ENCODE data around the gene DGKI.

DGKI gene

DNA sequence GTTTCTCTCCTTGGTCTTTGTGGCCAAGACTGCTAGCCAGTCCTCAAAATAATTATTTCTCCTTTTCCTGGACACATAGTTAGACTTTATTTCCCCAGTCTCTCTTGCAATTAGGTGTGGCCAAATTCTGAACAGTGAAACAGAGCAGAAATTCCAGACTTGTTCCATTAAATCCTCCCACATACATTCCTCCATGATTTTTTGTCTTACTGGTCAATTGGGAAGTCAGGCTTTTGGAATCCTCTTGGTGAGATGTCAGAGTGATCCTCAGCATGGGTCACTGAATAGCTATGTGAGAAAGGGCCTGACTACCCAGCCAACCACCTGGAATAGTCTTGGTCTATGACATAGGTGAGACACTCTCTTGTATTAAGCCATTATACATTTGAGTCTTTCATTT lies 164.2 kb downstream of the DGKI start:
- no peak for ATAC-seq

DNA sequence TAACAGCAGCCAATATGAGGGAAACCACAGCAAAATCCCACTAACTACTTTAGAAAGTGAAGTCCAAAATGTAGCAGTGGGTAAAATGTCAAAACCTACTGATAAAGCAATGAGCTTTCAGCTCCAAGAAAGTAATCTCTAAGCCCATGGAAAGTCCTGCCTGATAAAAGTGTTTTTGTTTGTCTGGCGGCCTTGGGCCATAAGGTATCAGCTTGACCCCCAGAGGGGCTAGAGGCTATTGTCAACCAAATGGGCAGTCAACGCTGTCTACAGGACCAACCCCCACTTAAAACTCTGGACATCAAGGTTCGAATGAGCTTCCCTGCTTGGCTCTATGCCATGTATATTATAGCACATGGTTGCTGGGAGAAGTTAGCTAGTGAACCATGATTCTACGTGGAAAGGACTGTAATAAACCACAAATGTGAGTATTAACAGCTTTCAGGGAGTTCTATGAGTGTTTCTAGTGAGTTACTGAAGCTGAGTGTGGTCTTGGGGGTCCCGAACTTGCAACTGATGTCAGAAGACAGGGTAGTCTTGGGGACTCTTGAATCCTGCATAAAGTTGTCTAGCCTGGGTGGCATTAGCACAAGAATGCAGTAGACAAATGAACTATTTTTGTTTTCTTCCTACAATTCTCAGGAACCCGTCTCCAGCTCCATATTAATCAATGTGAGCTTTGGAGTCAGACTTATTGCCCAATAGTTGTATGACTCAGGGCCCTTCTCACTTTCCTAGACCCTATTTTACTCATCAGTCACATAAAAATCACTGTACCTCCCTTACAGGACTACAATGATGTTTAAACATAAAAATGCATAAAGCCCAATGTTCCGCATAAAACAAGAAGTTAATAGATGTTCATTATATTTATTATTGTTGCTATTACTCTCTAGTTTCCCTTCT lies 164.9 kb downstream of the DGKI start:
- no peak for ATAC-seq

DNA sequence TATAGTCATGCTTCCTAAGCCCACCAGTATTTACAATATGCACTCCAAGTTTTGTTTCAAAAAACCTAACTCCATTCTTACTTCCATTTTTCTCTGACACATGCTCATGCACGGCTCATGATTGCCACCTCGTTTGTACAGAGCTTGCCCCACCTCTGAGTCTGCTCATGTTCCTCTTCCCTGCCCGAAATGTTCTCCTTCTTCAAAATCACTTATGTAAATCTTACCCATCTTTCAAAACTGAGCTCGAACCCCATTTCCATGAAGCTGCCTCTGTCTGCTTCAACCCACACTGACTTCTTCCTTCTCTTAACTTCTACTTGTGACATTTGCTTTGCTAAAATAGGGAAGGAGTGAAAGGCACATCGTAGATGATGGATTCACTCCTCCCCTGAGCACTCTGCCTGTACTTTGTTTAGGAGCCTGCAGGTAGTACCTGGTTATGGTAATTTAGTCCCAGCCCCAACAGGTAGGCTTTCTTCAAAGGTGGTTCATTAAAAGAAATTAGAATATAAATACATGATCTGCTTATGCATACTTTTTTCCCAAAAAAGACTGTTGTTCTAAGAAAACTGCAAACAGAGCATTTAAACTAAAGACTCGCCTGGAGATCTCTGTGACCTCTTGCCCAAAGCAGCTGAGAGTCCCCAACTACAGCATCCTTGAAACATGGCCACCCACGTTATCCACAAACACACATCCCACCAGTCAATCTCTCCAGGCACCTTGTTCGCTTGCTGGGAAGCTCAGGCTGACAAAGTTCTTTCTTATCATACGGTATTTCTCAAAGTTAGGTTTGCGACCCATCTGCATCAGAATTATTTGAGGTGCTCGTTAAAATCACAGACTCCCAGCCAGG lies 172.0 kb downstream of the DGKI start:
- ATAC-seq = no peak

DNA sequence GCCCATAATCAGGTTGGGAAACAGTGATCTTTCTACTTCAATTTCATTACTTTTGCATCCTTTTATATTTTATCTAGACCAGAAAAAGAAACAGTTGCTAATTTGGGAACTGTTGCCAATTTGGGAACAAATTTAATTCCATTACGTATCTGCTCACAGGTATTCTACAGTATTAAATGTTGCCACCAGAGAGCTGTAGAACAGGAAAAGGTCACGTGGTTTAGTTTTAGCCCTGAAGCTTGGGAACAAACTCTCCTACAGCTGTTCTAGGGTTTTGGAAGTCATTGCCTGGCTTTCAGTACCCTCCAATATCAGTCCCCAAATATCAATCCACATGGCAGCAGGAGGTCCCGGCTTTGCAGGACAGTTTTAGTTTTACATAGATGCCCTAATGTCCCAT lies 172.7 kb downstream of the DGKI start:
- ATAC-seq = no peak

DNA sequence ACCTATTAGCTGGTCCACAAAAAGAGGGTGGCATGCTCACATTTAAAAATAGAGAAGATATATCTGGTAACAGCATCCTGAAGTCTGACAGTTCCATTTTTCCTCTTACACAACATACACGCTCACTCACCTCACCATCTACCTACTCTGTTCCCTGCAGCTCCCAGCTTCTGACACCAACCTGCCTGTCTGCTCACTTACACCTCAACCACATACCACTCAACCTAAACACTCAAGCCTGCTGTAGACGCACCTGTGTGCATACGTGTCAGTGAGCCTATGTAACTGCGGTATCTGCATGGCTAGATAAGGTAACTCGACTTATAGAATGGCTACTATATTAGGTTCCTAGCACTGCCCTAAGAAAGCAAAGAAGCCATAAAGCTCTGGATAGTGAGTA lies 174.9 kb downstream of the DGKI start:
- no peak for ATAC-seq

DNA sequence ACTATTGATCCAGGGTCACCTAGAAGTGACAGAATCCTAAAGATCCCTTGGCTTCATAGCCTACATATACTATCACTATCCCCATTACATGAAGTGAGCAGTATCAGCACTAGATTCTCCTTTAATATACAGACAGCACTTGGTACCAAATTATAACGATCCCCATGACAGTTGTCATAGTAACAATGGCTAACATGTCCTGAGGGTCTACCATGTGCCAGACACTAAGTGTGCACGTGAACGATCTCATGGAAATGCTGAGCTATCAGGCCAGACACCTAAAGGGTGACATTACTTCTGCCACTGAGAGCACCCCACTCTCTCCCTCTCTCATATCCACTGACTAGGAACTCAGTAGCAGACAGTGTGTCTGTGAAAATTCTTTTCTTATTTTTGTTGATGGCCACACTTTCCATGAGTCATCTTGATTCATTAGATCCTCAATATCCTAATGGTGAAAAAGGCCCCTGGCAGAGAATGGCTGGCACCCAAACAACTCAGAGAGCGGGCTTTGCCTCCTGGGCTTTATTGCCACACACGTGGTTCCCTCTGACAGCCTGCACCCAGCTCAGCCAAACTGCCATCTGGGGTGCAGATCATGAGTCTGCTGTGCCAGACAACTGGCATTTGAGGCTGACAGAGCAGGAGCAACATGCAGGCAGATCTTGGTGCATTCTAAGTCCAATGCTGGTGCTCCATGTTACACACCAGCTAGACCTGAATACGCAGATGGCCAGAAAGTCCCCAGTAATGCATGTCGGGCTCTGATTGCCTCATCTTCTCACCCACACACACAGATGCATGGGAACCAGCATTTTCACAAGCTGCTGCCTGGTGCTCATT lies 176.3 kb downstream of the DGKI start:
- ATAC-seq = no peak

DNA sequence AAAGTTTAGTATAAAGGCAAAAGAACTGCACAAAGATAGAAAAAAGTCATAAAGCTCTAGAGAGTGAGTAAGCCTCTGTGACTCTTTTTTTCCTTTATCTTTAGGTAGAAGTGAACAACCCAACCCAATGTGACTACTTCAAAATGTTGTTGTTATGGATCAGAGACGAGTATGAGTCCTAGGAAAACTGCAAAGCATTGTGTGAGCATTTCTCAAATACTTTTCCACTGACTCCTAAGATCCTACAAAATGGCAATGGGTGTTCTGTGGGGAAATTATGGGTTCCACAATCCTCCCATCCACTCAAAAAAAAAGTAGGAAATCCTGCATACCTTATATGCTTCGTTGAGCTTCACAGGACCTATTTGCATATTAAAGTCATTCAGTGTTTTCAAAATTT lies 177.1 kb downstream of the DGKI start:
- ATAC-seq = no peak

DNA sequence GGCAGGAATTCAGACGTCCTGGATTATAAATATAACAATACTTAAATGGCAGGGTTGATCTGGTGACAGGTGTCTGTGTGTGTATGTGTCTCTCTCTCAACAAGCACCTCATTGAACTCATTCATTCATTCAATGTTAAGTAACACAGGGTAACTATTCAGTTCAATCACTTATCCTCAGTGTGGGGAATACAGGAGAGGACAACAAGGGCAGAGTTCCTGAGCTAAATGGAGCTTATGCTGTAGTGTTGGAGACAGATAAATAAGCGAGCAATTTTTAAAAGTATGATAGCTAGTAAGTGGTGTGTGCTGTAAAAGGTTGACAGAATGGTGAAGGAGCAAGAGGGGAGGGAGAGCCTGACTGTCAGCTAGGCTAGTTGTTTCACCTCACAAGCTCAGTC lies 178.4 kb downstream of the DGKI start:
- no peak for ATAC-seq

DNA sequence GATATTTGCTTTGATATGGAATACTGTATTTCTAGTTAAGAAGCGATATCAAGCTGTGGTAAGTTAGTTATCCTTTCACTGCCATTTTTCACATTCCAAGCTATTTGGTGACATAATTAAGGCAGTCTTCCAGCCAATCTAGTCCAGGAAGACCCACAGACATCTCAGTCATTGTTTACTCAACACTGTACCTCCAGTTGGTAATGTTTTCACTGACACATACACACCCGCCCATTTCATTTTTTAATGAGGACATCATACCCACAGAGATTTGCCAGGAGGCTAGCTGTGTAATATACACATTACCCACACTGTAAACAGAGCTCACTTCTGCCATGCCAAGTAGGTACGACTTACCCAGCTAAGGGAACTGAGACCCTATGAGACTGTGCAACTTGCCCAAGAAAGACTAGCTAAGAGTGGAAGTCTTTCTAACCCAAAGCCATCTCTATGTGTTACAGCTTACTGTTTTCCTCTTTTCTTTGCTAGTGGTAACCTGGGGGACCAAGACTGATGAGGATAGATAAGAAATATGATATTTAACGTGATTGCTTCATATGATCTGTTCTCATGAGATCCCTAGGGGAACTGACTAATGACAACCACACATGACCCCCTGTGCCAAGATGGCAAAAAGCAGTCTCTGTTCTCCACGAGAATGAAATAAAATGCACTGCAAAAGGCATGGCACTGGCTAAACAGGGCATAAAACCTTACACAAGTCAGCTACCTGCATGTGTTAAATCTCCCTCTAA lies 179.0 kb downstream of the DGKI start:
- peak in 1 of 2 donors; percentile 20 for ATAC-seq

DNA sequence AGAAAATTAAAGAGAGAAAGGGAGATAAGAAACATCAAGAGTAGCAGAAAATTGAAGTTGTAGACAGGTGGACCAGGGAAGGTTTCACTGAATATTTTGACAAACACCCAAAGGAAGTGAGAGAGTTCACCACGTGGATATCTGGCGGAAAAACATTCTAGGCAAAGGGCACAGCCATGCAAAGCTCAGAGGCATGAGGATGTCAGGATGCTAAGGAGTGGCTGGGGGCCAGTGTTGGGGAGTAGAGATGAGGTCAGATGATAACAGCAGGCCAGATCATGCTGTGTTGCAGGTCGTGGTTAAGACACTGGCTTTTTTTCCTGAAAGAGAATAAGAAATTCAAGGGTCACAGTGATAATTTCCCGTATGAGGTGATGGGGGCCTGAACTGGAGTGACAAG lies 181.9 kb downstream of the DGKI start:
- no peak for ATAC-seq

DNA sequence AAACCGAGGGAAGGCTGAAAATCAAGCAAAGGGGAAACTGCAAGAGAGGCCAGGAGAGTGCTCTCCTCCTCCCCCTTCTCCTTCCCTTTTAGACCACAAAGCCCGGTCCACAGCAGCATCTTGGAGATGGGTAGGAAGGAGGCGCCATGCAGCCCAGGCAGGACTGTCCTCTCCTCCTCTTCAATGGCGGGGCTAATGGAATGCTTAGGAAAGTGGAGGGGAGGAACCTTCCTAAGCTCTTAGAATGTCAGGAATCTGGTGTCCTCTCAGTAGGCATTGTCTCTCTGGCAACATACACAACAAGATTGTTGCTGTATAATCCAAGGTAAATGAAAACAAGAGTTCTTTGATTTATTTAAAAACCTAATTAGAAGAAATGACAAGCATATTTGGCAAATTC lies 185.1 kb downstream of the DGKI start:
- no peak for ATAC-seq

DNA sequence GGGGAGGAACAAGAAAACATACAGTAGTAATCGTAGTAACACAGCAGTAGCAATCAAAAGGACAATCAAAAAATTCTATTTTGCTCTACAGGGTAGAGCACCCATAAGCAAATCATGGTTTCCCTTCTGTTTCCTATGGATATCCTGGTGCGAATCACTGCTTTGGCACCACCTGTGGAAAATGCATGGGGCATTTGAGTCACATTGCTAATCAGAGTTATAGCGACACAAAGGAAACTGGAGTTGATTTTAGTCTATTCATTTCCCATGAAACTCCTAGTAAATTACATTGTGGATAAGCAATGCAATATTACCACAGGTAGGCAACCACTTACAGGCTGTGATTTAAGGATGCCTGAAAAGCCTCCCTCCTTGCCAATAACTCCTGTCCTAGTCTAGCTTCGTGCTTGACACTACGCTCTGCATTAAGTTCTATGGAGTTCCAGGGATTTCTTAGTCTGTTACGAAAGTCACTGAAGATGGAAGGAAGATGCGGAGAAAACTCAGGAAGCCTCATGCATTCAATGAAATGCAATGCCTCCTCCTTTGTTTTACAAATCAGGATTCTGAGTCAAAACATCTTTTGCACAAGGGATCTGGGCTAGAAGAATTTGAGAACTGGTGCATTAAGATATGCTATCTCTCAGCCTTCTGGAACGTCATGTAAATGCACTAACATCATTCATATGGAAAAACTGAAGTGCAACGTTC lies 188.4 kb downstream of the DGKI start:
- no peak for ATAC-seq

DNA sequence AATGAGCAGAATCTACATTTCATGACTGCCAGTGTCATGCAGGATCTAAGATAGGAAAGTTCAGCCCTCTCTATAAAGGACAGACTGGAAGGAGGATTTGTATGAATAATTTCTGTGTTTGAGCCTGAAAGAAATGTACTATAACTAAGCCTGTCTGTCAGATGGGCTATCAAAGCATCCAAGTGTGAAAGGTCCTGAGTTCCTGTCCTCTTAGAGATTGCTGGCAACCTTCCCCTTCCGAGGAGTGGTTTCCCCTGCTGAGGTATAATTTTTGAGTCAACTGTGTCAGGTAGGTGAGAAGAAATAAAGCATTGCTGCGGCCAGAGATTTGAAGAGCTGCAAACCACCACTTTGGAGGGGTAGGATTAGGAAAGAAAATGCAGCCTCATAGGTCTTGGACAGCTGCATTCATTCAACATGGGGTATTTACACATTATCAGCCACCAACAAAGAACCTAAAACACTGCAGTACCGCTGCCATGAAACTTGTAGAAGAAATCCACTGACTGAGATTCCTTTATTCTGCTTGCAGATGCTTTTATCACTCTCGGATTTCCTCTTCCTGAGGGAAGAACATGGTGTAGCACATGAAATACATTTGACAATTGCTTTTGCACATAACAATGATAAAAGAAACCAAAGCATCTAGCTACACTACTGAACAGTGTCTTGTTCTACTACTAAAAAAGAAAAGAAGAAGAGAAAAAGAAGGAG lies 189.1 kb downstream of the DGKI start:
- no peak for ATAC-seq

DNA sequence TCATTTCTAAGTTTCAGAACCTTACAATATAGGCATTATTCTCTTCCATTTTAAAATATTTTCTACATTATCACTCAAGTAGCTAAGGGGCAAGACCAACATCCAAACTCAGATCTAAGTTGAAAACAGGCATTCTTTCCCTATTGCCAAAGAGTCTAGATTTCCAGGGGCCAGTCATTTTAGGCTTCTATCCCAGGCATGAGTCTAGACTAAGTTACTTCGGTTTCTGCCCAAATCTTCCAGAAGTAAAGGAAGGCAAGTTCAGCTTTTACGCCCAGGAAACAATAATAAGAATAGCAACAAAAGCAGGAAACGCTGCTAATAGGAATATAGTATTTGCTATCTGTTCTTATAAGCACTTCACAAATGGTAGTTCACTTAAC lies 189.9 kb downstream of the DGKI start:
- ATAC-seq = no peak

DNA sequence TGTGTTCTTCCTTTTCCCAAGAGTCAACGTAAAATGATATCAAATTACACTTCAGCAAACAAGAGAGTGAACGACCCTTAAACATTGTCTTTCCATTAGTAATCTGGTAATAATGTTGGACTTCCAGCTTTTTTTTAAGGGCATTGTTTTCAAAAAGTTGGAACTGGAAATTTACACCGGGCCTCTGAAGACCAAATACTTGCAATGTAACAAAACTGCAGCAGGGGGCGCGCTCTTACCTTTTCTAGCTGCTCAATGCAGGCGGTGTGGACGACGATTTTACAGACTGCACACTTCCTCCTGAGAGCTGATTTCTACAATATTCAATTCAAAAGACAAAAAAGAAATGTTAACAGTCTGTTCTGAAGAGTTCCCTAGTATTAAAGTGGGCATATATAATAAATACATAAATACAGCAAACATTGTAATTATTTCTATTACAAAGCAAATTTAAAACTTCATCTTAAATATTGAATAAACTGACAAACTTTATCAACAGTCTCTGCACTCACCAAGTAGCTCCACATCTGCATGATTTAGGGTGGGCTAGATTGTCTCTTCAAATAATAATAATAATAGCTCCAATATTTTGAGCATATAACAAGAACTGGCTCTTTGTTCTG lies 190.4 kb downstream of the DGKI start:
- no peak for ATAC-seq

DNA sequence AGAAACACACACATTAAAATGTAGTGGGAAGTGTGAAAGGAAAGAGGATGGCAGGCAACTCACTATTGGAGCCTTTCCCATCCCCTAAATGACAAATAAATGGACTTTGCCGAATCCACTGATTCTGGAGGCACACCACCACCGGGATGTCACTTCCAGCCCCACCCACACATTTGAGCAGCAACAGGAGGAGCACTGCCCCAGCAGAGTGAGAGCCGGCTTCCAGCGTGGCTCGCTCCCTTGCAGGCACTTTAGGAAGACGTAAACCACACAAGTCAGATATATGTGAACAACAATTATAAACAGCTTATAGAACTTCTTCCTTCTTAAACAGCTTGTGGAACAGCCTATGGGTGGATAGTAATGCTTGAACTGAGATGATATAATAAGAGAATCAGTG lies 191.0 kb downstream of the DGKI start:
- no peak for ATAC-seq

DNA sequence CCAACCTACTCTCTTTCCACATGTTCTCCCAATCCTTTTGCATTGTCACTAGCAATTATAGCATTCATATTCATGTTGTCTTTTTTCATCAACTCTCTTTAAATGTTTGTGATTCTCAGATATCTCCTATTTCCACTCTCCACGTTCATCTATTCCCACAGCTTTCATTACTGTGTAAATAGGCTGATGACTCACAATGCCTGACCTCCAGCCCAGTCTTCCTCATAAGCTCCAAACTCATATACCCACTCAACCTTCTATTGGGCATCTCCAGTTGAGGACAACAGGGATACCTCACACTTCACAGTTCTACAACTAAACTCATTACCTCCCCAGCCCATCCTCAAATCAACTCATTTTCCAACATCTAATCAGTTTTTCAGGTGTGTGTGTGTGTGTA lies 194.1 kb downstream of the DGKI start:
- ATAC-seq = no peak

DNA sequence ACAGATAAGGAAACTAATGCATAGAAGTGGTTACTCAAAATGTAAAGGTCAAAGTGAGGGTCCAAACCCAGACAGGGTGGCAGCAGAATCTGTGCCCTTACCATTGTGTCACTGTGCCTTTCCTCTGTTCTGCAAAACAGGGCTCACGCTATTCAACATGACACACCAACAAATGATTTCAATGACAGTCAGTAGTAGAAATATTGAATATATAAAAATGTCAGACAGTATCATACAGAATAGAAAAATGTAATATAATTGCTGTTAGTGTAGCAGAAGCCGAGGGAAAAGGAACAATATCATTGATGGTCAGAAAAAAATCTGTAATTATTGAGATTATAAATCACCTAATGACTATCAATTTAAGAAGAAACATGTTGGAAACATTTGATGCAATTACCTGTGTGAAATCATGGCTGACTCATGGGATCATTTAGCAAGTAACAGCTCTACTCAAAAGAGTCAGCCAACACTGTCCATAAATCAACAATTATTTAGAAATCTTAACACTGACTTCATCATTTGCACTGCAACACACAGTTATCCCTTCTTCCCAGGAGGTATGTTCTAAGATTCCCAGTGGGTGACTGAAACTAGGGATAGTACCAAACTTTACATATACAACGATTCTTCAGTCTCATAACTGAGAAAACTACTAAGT lies 198.7 kb downstream of the DGKI start:
- no peak for ATAC-seq

DNA sequence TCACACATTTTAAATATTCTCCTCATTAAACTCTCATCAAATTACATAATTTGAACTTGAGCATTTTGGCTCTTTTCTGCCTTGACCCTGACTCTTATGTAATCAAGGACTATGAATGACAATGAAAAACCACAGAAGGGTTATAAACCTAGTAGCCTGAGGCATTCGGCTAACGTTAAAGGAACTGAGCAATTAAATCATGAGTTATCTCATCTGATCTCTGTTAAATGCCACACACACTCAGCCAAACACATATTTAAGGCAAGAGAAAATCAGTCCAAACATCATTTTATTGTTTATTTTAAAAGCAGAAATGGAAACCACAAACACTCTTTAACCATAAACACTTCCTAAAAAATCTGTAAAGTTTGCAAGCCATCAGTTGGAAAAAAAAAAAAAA lies 204.3 kb downstream of the DGKI start:
- no peak for ATAC-seq

DNA sequence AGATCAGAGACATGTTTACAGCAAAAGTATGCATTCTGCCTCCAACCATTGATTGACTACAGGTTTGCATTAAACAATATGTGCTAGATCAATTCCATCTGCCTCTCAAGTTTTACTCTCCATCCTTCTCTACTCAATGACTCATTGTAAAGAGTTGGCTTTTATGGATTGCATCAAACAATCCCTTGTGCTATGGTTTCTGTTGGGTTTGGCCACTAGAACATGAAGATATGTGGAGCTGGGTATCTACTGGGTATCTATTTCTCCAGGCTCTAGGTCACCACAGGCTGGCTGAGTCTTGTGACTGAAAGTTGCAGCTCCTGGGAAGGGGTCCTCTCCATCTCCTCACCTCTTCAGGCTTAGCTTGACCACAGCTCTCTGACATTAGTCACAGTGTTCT lies 204.7 kb downstream of the DGKI start:
- ATAC-seq = no peak
